ENCODE measurements around the gene GPR35. TPM values are rescaled to one million over a fixed set of nuclear protein-coding genes. Genes with fewer than 3 reads are reported as not detected.

The GPR35 gene
- total RNA-seq, 2 donors from 2014 or later: 3.4 to 5.8 TPM

- no peak for ATAC-seq (ENCODE audit: insufficient number of reproducible peaks, low FRiP score, low read depth)
- H3K9me3 ChIP-seq: no peaks in the 10 kb centered on the region
- H3K4me1 ChIP-seq (ENCODE audit: control insufficient read depth in 1 of 2, low read depth in 2 of 2): no peaks in the 10 kb centered on the region
- no peak overlapping the region for H3K4me3 ChIP-seq
- no peak for DNase-seq (ENCODE audit: low spot score)
- H3K27me3 ChIP-seq (replicated peaks; ENCODE audit: insufficient read depth): no peaks in the 10 kb centered on the region
- H3K27ac ChIP-seq: no peak overlapping the region
- H3K36me3 ChIP-seq: no peaks in the 10 kb centered on the region
- no peak for TF ChIP-seq CTCF (IDR thresholded peaks at IDR 0.05)
These were observed 10.1 kb downstream of the GPR35 start for GRCh38 chr2:240635121-240635997.

GRCh38 chr2:240635998-240636547 is 10.8 kb downstream of the GPR35 start:
- H3K27ac ChIP-seq: no peak overlapping the region
- no peaks in the 10 kb centered on the region for H3K27me3 ChIP-seq (replicated peaks; ENCODE audit: insufficient read depth)
- no peak overlapping the region for H3K4me3 ChIP-seq
- ATAC-seq (ENCODE audit: insufficient number of reproducible peaks, low FRiP score, low read depth) (no peak), DNase-seq (ENCODE audit: low spot score) (no peak)
- no peaks in the 10 kb centered on the region for H3K9me3 ChIP-seq
- H3K36me3 ChIP-seq: no peaks in the 10 kb centered on the region
- TF ChIP-seq CTCF (IDR thresholded peaks at IDR 0.05): no peak
- no peaks in the 10 kb centered on the region for H3K4me1 ChIP-seq (ENCODE audit: control insufficient read depth in 1 of 2, low read depth in 2 of 2)

GRCh38 chr2:240636563-240637115 is 11.4 kb downstream of the GPR35 start:
- no peaks in the 10 kb centered on the region for H3K27me3 ChIP-seq (replicated peaks; ENCODE audit: insufficient read depth)
- DNase-seq (ENCODE audit: low spot score) (no peak), ATAC-seq (ENCODE audit: insufficient number of reproducible peaks, low FRiP score, low read depth) (no peak)
- no peak overlapping the region for H3K4me3 ChIP-seq
- H3K4me1 ChIP-seq (ENCODE audit: control insufficient read depth in 1 of 2, low read depth in 2 of 2): no peaks in the 10 kb centered on the region
- no peak for TF ChIP-seq CTCF (IDR thresholded peaks at IDR 0.05)
- no peak overlapping the region for H3K27ac ChIP-seq
- no peaks in the 10 kb centered on the region for H3K36me3 ChIP-seq
- H3K9me3 ChIP-seq: no peaks in the 10 kb centered on the region

GRCh38 chr2:240637116-240637900 is 12.0 kb downstream of the GPR35 start:
- Histone ChIP-seq H3K4me1 (ENCODE audit: control insufficient read depth in 1 of 2, low read depth in 2 of 2) (no peaks in the 10 kb centered on the region), H3K9me3 (no peaks in the 10 kb centered on the region), H3K27me3 (replicated peaks; ENCODE audit: insufficient read depth) (no peaks in the 10 kb centered on the region), H3K27ac (no peak overlapping the region), H3K4me3 (no peak overlapping the region), H3K36me3 (no peaks in the 10 kb centered on the region)
- no peak for TF ChIP-seq CTCF (IDR thresholded peaks at IDR 0.05)
- DNase-seq (ENCODE audit: low spot score) (no peak), ATAC-seq (ENCODE audit: insufficient number of reproducible peaks, low FRiP score, low read depth) (no peak)

- DNase-seq (ENCODE audit: low spot score): no peak
- Histone ChIP-seq H3K27ac (no peak overlapping the region), H3K36me3 (no peaks in the 10 kb centered on the region), H3K4me1 (ENCODE audit: control insufficient read depth in 1 of 2, low read depth in 2 of 2) (no peaks in the 10 kb centered on the region), H3K4me3 (no peak overlapping the region), H3K9me3 (no peaks in the 10 kb centered on the region), H3K27me3 (replicated peaks; ENCODE audit: insufficient read depth) (no peaks in the 10 kb centered on the region)
- no peak for TF ChIP-seq CTCF (IDR thresholded peaks at IDR 0.05)
- no peak for ATAC-seq (ENCODE audit: insufficient number of reproducible peaks, low FRiP score, low read depth)
These were observed 12.6 kb downstream of the GPR35 start for GRCh38 chr2:240637901-240638345.
